DND-41 (cell line): ENCODE data around the gene MICOS13.

Source experiments
- EZH2 ChIP-seq: IDR thresholded peaks from 3 replicates; pipeline ENCODE4 v1.6.1; 2012; ENCODE audit warnings: borderline replicate concordance, low read depth, mild to moderate bottlenecking, moderate library complexity, low read length, inconsistent platforms; ENCODE audit not compliant: severe bottlenecking
- TF ChIP-seq, protein P1 (sequence below): IDR thresholded peaks from 2 replicates; pipeline ENCODE4 v1.5.1; 2012; ENCODE audit warnings: borderline replicate concordance, low read length, moderate library complexity, mild to moderate bottlenecking; ENCODE audit not compliant: poor library complexity, severe bottlenecking; ENCODE audit errors: extremely low read depth

DNA sequence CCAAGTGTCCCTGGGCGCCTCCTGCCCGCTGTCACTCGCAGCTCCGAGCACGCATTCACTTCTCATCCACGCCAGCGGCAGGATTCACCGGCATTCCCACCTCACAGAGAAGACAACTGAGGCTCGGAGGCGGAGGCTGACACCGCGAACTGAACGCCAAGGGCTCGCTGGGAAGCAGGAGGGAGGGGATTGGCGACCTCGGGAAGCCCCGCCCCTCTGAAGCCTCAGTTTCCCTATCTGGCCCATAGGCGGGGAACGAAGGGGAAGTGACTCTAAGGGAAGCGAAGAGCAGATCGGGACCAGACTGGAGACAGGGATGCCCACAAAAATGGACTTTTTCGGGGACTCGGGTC lies 256 bp downstream of the MICOS13 start:
- TF ChIP-seq, protein P1, sequence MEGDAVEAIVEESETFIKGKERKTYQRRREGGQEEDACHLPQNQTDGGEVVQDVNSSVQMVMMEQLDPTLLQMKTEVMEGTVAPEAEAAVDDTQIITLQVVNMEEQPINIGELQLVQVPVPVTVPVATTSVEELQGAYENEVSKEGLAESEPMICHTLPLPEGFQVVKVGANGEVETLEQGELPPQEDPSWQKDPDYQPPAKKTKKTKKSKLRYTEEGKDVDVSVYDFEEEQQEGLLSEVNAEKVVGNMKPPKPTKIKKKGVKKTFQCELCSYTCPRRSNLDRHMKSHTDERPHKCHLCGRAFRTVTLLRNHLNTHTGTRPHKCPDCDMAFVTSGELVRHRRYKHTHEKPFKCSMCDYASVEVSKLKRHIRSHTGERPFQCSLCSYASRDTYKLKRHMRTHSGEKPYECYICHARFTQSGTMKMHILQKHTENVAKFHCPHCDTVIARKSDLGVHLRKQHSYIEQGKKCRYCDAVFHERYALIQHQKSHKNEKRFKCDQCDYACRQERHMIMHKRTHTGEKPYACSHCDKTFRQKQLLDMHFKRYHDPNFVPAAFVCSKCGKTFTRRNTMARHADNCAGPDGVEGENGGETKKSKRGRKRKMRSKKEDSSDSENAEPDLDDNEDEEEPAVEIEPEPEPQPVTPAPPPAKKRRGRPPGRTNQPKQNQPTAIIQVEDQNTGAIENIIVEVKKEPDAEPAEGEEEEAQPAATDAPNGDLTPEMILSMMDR: peak; percentile 4
- TF ChIP-seq EZH2: no peak
